Spleen (tissue), 11 donors: ENCODE measurements around the gene ZCWPW1. TPM values are rescaled to one million over a fixed set of nuclear protein-coding genes. Genes with fewer than 3 reads are reported as not detected.

Experiments
- DNase-seq: peaks from one replicate; pipeline ENCODE4 v3.0.0-alpha.2; 2020
- H3K27ac ChIP-seq, 8 donors: fragments of 200-600 bp; sonication (generic) in 7 of 8; 1 replicate in 4 of 8; 2 replicates in 4 of 8; pipeline versions ENCODE4 v1.5.0 to v1.8.0; 2016 to 2021; ENCODE audit warnings: inconsistent platforms in 4 of 8, mild to moderate bottlenecking in 4 of 8, moderate library complexity in 1 of 8
- H3K27me3 ChIP-seq, 7 donors: fragments of 200-600 bp; sonication (generic) in 6 of 7; replicated peaks in 1 of 7; 1 replicate in 4 of 7; 2 replicates in 3 of 7; pipeline versions ENCODE4 v1.5.0 to v1.8.0; 2016 to 2021; ENCODE audit warnings: inconsistent platforms in 3 of 7, mild to moderate bottlenecking in 1 of 7
- H3K36me3 ChIP-seq, 6 donors: fragments of 200-600 bp; sonication (generic) in 5 of 6; 1 replicate in 4 of 6; 2 replicates in 2 of 6; pipeline versions ENCODE4 v1.5.0 to v1.8.0; 2016 to 2021; ENCODE audit warnings: inconsistent platforms in 2 of 6
- H3K4me1 ChIP-seq, 6 donors: fragments of 200-600 bp; sonication (generic) in 5 of 6; 1 replicate in 3 of 6; 2 replicates in 3 of 6; pipeline versions ENCODE4 v1.5.0 to v1.8.0; 2016 to 2021; ENCODE audit warnings: inconsistent platforms in 3 of 6
- H3K4me3 ChIP-seq, 8 donors: fragments of 200-600 bp; sonication (generic) in 7 of 8; 1 replicate in 4 of 8; 2 replicates in 4 of 8; pipeline versions ENCODE4 v1.5.0 to v1.8.0; 2016 to 2021; ENCODE audit warnings: inconsistent platforms in 4 of 8, mild to moderate bottlenecking in 4 of 8, moderate library complexity in 2 of 8
- H3K9me3 ChIP-seq, 8 donors: fragments of 200-600 bp; sonication (generic) in 7 of 8; 1 replicate in 4 of 8; 2 replicates in 4 of 8; pipeline versions ENCODE4 v1.5.0 to v1.8.0; 2016 to 2021; ENCODE audit warnings: inconsistent platforms in 4 of 8
- CTCF ChIP-seq, 11 experiments: fragments of 200-600 bp in 7 of 11; fragments of 450-650 bp in 4 of 11; sonication (generic) in 4 of 11; IDR thresholded peaks in 8 of 11; conservative IDR thresholded peaks in 3 of 11; 1 replicate in 7 of 11; 2 replicates in 4 of 11; pipeline versions ENCODE4 v1.4.0 to v1.8.0; 2016 to 2021; ENCODE audit warnings: antibody characterized with exemption in 11 of 11, inconsistent platforms in 4 of 11, mild to moderate bottlenecking in 1 of 11
- POLR2A ChIP-seq, 3 donors: fragments of 450-650 bp; IDR thresholded peaks; one replicate each; pipeline ENCODE4 v1.5.1; 2017; ENCODE audit warnings: antibody characterized with exemption in 3 of 3, mild to moderate bottlenecking in 1 of 3
- POLR2AphosphoS5 ChIP-seq, 3 donors: sonication (generic); formaldehyde crosslinking; IDR thresholded peaks; one replicate each; pipeline ENCODE4 v1.5.1; 2017; ENCODE audit warnings: antibody characterized with exemption in 3 of 3
- WGBS, 5 donors: extraction: QIAGEN DNeasy Blood & Tissue Kit in 3 of 5; methylation state at CpG; one replicate each; pipeline versions ENCODE4 v1.1.5 to v1.1.7; 2013 to 2018; 5-methylcytosine and 5-hydroxymethylcytosine counted together
- intact Hi-C: fragments of 100-400 bp; cut with DNase I; formaldehyde crosslinking; loops from one replicate; pipeline ENCODE4 v1.15.0; 2023; ENCODE audit warnings: low total_unique reads
- polyA plus RNA-seq, 3 donors: library from polyadenylated mRNA; stranded (reverse); fragments of 200-250 nt; gene quantifications; one replicate each; pipeline ENCODE4 v1.2.1, GENCODE V29; 2013
- total RNA-seq, 7 donors: library from RNA; depleted of rRNA in 3 of 7; stranded (reverse); fragments of >200 nt in 3 of 7; fragmentation: NEBNext Ultra II Directional in 4 of 7; extraction: Animal tissue kit (Norgen Biotek cat#: 25700) in 4 of 7; gene quantifications; one replicate each; pipeline versions ENCODE4 v1.1.0 to v1.2.1, GENCODE V29; 2016 to 2021
- donor health status: healthy with polysubstance abuse.
- donor health status: DM: no; HTN: no; CAD: no; lungs with moderate emphysema.
- donor health status: DM: no; HTN: no; CAD: no.
- donor health status: Bipolar disorder and iron deficiency.
- donor health status: healthy.
- donor health status: DM: no; HTN: no; CAD: no.
- donor health status: DM: yes; HTN: yes; CAD: no.

ZCWPW1 gene
- total and polyA plus RNA-seq, 10 donors = 4.5 to 42.6 (median 6.6) TPM

GRCh38 chr7:100476101-100476780 is 47.7 kb upstream of the ZCWPW1 start:
- no peaks in the 10 kb centered on the region for H3K27me3 ChIP-seq
- intact Hi-C loops = loop anchor here (10.0 kb wide), 1 partner anchor 229 kb away; the partner anchor contains the start of gene POP7
- 4 to 9% (median 7%) methylated on average over 6 of the region's 6 CpGs for WGBS, 5 donors
- peaks cover 0 to 64% (median 30%) of the 10 kb centered on the region in 6 donors for H3K36me3 ChIP-seq
- H3K4me3 ChIP-seq = peak overlapping the region; percentile 10 to 99 (median 96)
- peaks cover 49 to 85% (median 70%) of the 10 kb centered on the region in 6 donors for H3K4me1 ChIP-seq
- no peaks in the 10 kb centered on the region for H3K9me3 ChIP-seq
- H3K27ac ChIP-seq = peak overlapping the region; percentile 24 to 99 (median 96)
- DNase-seq = peak; percentile 76
- TF ChIP-seq POLR2A (IDR thresholded peaks at IDR 0.05) (no peak), POLR2AphosphoS5 (IDR thresholded peaks at IDR 0.05) (no peak), CTCF (IDR thresholded peaks at IDR 0.05 in 8 of 11, conservative IDR thresholded peaks at IDR 0.05 in 3 of 11) (no peak)

- intact Hi-C loops = loop anchor here (10.0 kb wide), 1 partner anchor 229 kb away; the partner anchor contains the start of gene POP7
- DNase-seq = peak; percentile 75
- peaks cover 0 to 71% (median 36%) of the 10 kb centered on the region in 6 donors for H3K36me3 ChIP-seq
- TF ChIP-seq POLR2AphosphoS5 (IDR thresholded peaks at IDR 0.05) (no peak), POLR2A (IDR thresholded peaks at IDR 0.05) (no peak), CTCF (IDR thresholded peaks at IDR 0.05 in 8 of 11, conservative IDR thresholded peaks at IDR 0.05 in 3 of 11) (no peak)
- peak overlapping the region in 5 of 8 donors; percentile 90 to 99 (median 97) for H3K4me3 ChIP-seq
- no peaks in the 10 kb centered on the region for H3K27me3 ChIP-seq
- WGBS, 5 donors = 38 to 50% (median 39%) methylated on average over 8 to 9 of the region's 9 CpGs
- peak overlapping the region in 7 of 8 donors; percentile 17 to 99 (median 96) for H3K27ac ChIP-seq
- peaks cover 49 to 90% (median 70%) of the 10 kb centered on the region in 6 donors for H3K4me1 ChIP-seq
- H3K9me3 ChIP-seq = no peaks in the 10 kb centered on the region
Measured at GRCh38 chr7:100475549-100475948, 47.0 kb upstream of the ZCWPW1 start.

- Histone ChIP-seq H3K27me3 (no peaks in the 10 kb centered on the region), H3K9me3 (no peaks in the 10 kb centered on the region), H3K4me3 (peak overlapping the region in 1 of 8 donors; percentile 38), H3K4me1 (peaks cover 49 to 100% (median 73%) of the 10 kb centered on the region in 6 donors), H3K27ac (peak overlapping the region; percentile 44 to 98 (median 74)), H3K36me3 (peaks cover 0 to 95% (median 49%) of the 10 kb centered on the region in 6 donors)
- 28 to 45% (median 38%) methylated on average over 13 to 14 of the region's 14 CpGs for WGBS, 5 donors
- intact Hi-C loops = loop anchor here (10.0 kb wide), 1 partner anchor 232 kb away; the partner anchor contains the start of gene POP7
- DNase-seq = no peak
- TF ChIP-seq POLR2A (IDR thresholded peaks at IDR 0.05) = no peak
- peak in 2 of 3 donors; percentile 36 for TF ChIP-seq POLR2AphosphoS5 (IDR thresholded peaks at IDR 0.05)
Measured at GRCh38 chr7:100472854-100473499, 44.5 kb upstream of the ZCWPW1 start.

- H3K27ac ChIP-seq = peak overlapping the region; percentile 41 to 98 (median 74)
- H3K4me3 ChIP-seq = peak overlapping the region in 1 of 8 donors; percentile 38
- WGBS, 5 donors = 63 to 74% (median 71%) methylated on average over 13 to 16 of the region's 16 CpGs
- H3K4me1 ChIP-seq = peaks cover 49 to 100% (median 72%) of the 10 kb centered on the region in 6 donors
- H3K27me3 ChIP-seq = no peaks in the 10 kb centered on the region
- intact Hi-C loops = loop anchor here (10.0 kb wide), 1 partner anchor 233 kb away; the partner anchor contains the start of gene POP7
- TF ChIP-seq POLR2AphosphoS5 (IDR thresholded peaks at IDR 0.05) (peak in 2 of 3 donors; percentile 39 to 50), CTCF (IDR thresholded peaks at IDR 0.05 in 8 of 11, conservative IDR thresholded peaks at IDR 0.05 in 3 of 11) (no peak), POLR2A (IDR thresholded peaks at IDR 0.05) (no peak)
- peaks cover 0 to 99% (median 55%) of the 10 kb centered on the region in 6 donors for H3K36me3 ChIP-seq
- H3K9me3 ChIP-seq = no peaks in the 10 kb centered on the region
- DNase-seq = no peak
Measured at GRCh38 chr7:100472121-100472851, 43.8 kb upstream of the ZCWPW1 start.
